GM12864 (cell line): ENCODE results near the gene RIF1.

Experiments used
- DNase-seq: peaks from one replicate; pipeline ENCODE4 v3.0.0-alpha.2; 2011; ENCODE audit warnings: low read depth
- H3K4me3 ChIP-seq: 2 replicates; pipeline ENCODE4 v1.5.1; 2011; ENCODE audit warnings: mild to moderate bottlenecking, low read depth, low read length, control low read depth
- TF ChIP-seq, protein P1 (sequence below): IDR thresholded peaks from 2 replicates; pipeline ENCODE4 v1.5.1; 2011; ENCODE audit warnings: low read depth, mild to moderate bottlenecking, moderate library complexity, low read length, control low read depth, inconsistent platforms; ENCODE audit errors: missing control alignments

The RIF1 gene

DNA sequence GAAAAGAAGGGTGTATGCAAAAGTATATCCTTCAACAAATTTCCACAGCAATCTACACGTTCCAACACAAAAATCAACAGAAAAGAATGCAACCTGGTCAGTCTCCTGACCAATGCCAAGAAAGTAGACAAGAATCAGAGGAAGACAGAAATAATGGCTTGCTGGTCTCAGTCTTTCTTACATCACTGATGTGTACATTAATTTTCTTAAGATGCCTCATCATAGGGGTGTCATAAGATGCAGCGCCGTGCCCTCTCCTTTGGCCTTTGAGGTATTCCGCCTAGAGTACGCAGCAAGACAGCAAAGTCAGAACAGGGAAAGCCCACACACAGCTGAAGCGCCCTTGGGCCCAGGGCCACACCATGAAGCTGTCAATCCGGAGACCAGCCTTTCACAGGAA is 112.9 kb downstream of the RIF1 start:
- H3K4me3 ChIP-seq = no peak overlapping the region
- TF ChIP-seq, protein P1, sequence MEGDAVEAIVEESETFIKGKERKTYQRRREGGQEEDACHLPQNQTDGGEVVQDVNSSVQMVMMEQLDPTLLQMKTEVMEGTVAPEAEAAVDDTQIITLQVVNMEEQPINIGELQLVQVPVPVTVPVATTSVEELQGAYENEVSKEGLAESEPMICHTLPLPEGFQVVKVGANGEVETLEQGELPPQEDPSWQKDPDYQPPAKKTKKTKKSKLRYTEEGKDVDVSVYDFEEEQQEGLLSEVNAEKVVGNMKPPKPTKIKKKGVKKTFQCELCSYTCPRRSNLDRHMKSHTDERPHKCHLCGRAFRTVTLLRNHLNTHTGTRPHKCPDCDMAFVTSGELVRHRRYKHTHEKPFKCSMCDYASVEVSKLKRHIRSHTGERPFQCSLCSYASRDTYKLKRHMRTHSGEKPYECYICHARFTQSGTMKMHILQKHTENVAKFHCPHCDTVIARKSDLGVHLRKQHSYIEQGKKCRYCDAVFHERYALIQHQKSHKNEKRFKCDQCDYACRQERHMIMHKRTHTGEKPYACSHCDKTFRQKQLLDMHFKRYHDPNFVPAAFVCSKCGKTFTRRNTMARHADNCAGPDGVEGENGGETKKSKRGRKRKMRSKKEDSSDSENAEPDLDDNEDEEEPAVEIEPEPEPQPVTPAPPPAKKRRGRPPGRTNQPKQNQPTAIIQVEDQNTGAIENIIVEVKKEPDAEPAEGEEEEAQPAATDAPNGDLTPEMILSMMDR = no peak
- DNase-seq = no peak

DNA sequence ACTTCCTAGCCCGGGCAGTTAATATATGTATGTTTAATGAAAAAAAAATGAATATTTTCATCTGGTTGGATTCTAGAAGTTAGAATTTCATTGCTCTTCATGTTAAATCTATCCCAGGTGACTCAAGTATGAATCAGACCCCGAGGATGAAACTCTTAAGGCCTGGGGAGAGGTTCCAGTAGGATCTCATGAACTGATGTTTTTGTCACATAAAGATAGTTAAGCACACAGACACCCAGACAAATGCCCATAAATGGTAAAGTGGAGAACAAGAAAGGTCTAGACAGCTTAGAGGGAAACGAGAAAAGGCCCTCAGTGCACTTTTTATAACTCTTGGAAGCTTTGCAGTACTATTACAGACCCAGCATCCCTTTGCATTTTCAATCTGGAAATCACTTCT is 114.1 kb downstream of the RIF1 start:
- TF ChIP-seq, protein P1 = no peak
- no peak for DNase-seq
- H3K4me3 ChIP-seq = no peak overlapping the region

DNA sequence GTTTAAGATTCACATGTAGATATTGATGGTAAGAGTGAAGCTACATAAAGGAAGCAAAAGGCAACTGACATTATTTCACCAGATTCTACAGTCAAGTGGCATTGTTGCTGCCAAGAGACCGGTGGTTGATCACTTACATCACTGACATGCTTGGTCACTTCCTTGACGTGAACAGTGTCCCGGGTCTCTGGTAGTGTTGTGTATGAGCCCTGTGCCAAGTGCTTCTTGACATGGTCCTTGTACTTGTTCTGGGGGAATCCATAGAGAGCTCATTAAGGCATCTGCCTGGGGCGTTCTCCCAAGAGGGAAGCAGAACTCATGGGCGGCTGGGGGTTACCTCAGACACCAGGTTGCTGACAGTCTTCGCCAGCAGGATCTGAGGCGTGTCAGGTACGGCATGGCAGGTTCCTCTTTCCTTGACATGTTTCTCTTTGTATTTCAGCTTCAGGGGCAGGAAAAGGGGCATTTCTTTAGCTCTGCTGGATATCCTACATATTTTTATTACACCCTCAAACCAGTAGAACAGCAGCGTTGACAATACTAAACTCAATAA is 116.2 kb downstream of the RIF1 start:
- TF ChIP-seq, protein P1 = no peak
- no peak overlapping the region for H3K4me3 ChIP-seq
- DNase-seq = no peak

DNA sequence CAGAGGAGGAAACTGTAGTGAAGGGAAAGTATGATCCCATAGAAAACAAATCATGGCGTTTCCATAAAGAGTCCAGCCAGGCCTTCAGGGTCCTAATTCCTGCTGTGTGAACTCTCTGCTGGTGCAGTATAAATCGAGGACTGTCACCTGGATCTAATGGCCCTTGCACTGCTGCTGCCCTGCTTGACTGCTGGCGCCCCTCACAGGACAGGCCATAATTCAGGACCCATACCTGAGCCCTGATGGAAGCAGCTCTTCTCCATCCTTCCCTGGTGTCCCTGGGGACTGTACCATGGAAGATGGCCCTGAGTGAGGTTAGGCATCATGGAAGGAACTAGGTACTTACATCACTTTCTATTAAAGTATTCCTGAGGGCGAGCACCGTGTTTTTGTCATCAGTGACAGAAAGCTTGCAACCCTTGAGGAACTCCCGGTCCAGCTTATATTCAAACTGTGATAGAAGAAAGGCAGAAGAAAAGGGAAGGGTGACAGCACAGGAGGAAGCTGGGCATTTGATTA is 116.9 kb downstream of the RIF1 start:
- DNase-seq = no peak
- TF ChIP-seq, protein P1 = no peak
- H3K4me3 ChIP-seq = no peak overlapping the region
